ENCODE results near the gene CCDC47.

Gene CCDC47

DNA sequence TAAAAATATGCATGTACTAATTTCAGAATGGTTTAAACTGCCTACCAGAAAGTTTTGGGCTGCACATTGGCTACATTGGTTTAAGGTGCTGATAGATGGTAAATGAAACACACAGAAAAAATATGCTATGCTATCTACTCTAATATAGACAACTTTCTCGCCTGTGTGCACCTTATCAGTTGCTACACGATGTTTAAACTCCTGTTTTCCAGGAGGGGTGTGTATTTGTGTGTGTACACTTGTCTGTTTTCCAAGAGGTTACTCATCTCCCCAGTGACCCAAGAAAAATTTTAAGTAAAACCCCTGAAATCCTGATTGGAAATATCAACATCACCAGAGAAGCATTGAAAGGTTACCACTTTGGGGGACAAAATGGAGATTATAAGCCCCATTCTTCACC lies 32.2 kb upstream of the CCDC47 start:
- H3K4me1 ChIP-seq (ENCODE audit: control insufficient read depth, insufficient read depth, low read length): no peaks in the 10 kb centered on the region
- H3K36me3 ChIP-seq (ENCODE audit: control insufficient read depth in 2 of 2, insufficient read depth in 1 of 2, low read length in 2 of 2): peaks cover 94 to 98% of the 10 kb centered on the region in 2 experiments
- CTCF ChIA-PET: interaction anchor here (1.0 kb wide), 1 partner anchor 10 kb away, joined by 4 read pairs; no protein-coding TSS in a partner anchor
- H3K27ac ChIP-seq (ENCODE audit: extremely low read depth, low read depth, low read length): no peak overlapping the region
- POLR2A ChIA-PET: interaction anchor here (0.5 kb wide), 1 partner anchor 51 kb away, joined by 3 read pairs; no protein-coding TSS in a partner anchor
- H3K4me3 ChIP-seq (ENCODE audit: low read depth, low read length): no peak overlapping the region
- no peak for TF ChIP-seq ZNF311 (tag by site-specific recombination; IDR thresholded peaks at IDR 0.05; ENCODE audit: borderline replicate concordance)
- TF ChIP-seq ZNF660 (tag by site-specific recombination; IDR thresholded peaks at IDR 0.05): no peak
- no peak for TF ChIP-seq HOXD13 (CRISPR knock-in tag; IDR thresholded peaks at IDR 0.05; ENCODE audit: borderline replicate concordance)
- TF ChIP-seq REPIN1 (tag by site-specific recombination; IDR thresholded peaks at IDR 0.05; ENCODE audit: low read depth): no peak
- no peak for TF ChIP-seq ZFP41 (tag by site-specific recombination; IDR thresholded peaks at IDR 0.05; ENCODE audit: borderline replicate concordance)
- no peak for TF ChIP-seq PRDM4 (tag by site-specific recombination; IDR thresholded peaks at IDR 0.05)
- TF ChIP-seq ZNF776 (tag by site-specific recombination; IDR thresholded peaks at IDR 0.05; ENCODE audit: borderline replicate concordance): no peak
- no peak for TF ChIP-seq ZNF610 (tag by site-specific recombination; IDR thresholded peaks at IDR 0.05; ENCODE audit: borderline replicate concordance)
- no peaks in the 10 kb centered on the region for H3K9me3 ChIP-seq (ENCODE audit: control insufficient read depth, insufficient read depth, low read depth, low read length)

DNA sequence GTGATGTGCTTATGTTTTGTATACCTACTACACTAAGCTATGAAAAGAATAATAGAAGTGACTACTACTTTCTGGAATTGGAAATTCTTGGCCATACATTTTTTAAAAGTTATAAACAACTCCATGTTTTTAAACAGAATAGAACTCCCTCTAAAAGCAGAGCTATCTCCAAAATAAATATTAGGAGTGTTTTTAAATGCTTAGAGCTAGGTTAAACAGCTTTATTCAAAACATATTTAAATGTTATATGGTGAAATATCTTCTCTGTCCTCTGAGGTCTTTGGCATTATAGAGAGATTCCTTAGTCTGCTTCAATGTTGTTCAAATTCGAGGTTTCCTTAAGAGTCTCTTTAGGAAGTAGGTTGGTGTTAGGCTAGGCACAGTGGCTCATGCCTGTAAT lies 30.9 kb upstream of the CCDC47 start:
- Histone ChIP-seq H3K4me3 (ENCODE audit: low read depth, low read length) (no peak overlapping the region), H3K27ac (ENCODE audit: extremely low read depth, low read depth, low read length) (no peak overlapping the region), H3K9me3 (ENCODE audit: control insufficient read depth, insufficient read depth, low read depth, low read length) (no peaks in the 10 kb centered on the region), H3K4me1 (ENCODE audit: control insufficient read depth, insufficient read depth, low read length) (no peaks in the 10 kb centered on the region), H3K36me3 (ENCODE audit: control insufficient read depth in 2 of 2, insufficient read depth in 1 of 2, low read length in 2 of 2) (peaks cover 94 to 98% of the 10 kb centered on the region in 2 experiments)
- ChIA-PET POLR2A (interaction anchor here (1.2 to 3.0 kb wide), 3 partner anchors 22 to 62 kb away, joined by 3 to 9 read pairs (median 3); partner anchors contain the start of genes CCDC47 and DDX42), CTCF (interaction anchor here (0.5 to 1.7 kb wide), 8 partner anchors 9 to 328 kb away, joined by 3 to 7 read pairs (median 4); no protein-coding TSS in a partner anchor)
- TF ChIP-seq ZNF48 (tag by site-specific recombination; IDR thresholded peaks at IDR 0.05) (no peak), ZNF560 (tag by site-specific recombination; IDR thresholded peaks at IDR 0.05; ENCODE audit: borderline replicate concordance) (no peak), ZFP41 (tag by site-specific recombination; IDR thresholded peaks at IDR 0.05; ENCODE audit: borderline replicate concordance) (no peak), OVOL3 (tag by site-specific recombination; IDR thresholded peaks at IDR 0.05) (no peak)
- TF ChIP-seq, protein P1, sequence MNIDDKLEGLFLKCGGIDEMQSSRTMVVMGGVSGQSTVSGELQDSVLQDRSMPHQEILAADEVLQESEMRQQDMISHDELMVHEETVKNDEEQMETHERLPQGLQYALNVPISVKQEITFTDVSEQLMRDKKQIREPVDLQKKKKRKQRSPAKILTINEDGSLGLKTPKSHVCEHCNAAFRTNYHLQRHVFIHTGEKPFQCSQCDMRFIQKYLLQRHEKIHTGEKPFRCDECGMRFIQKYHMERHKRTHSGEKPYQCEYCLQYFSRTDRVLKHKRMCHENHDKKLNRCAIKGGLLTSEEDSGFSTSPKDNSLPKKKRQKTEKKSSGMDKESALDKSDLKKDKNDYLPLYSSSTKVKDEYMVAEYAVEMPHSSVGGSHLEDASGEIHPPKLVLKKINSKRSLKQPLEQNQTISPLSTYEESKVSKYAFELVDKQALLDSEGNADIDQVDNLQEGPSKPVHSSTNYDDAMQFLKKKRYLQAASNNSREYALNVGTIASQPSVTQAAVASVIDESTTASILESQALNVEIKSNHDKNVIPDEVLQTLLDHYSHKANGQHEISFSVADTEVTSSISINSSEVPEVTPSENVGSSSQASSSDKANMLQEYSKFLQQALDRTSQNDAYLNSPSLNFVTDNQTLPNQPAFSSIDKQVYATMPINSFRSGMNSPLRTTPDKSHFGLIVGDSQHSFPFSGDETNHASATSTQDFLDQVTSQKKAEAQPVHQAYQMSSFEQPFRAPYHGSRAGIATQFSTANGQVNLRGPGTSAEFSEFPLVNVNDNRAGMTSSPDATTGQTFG (tag by site-specific recombination; IDR thresholded peaks at IDR 0.05; ENCODE audit: borderline replicate concordance): no peak

GRCh38 chr17:63800783-63801182 lies 27.4 kb upstream of the CCDC47 start:
- Histone ChIP-seq H3K4me1 (ENCODE audit: control insufficient read depth, insufficient read depth, low read length) (no peaks in the 10 kb centered on the region), H3K36me3 (ENCODE audit: control insufficient read depth in 2 of 2, insufficient read depth in 1 of 2, low read length in 2 of 2) (peaks cover 95 to 99% of the 10 kb centered on the region in 2 experiments), H3K4me3 (ENCODE audit: low read depth, low read length) (no peak overlapping the region), H3K27ac (ENCODE audit: extremely low read depth, low read depth, low read length) (no peak overlapping the region), H3K9me3 (ENCODE audit: control insufficient read depth, insufficient read depth, low read depth, low read length) (no peaks in the 10 kb centered on the region)
- POLR2A ChIA-PET: no interaction called here
- CTCF ChIA-PET: interaction anchor here (0.9 to 1.0 kb wide), 2 partner anchors 10 to 16 kb away, joined by 3 to 5 read pairs; no protein-coding TSS in a partner anchor
- TF ChIP-seq ZNF366 (tag by site-specific recombination; conservative IDR thresholded peaks at IDR 0.05) (peak; percentile 82), ZBTB17 (tag by site-specific recombination; IDR thresholded peaks at IDR 0.05) (no peak), PRDM1 (tag by site-specific recombination; IDR thresholded peaks at IDR 0.05) (peak; percentile 90)
